Measurements from ENCODE around the gene TSPAN15.

DNA sequence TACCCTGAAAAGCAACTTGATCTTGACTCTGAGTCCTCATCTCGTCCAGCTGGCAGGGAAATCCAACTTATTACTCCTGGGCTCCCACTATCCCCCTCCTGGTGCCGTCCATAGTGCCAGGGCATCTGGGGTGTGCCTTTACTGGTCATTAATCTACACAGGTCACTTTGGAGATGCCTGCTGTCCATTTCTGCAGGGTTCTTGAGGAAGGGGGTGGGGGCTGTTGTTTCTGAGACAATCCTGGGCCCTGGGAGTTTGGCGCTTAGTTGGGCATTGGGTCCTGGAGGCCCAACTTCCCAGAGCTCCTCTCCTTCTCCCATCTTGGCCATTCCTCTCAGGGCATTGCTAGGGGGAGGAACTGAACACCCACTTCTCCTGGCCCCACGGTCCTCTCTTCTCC lies 28.6 kb upstream of the TSPAN15 start:
- TF ChIP-seq CTCF (tag by site-specific recombination; IDR thresholded peaks at IDR 0.05) = no peak
- TF ChIP-seq ZNF658 (tag by site-specific recombination; IDR thresholded peaks at IDR 0.05) = no peak
- TF ChIP-seq, protein P1, sequence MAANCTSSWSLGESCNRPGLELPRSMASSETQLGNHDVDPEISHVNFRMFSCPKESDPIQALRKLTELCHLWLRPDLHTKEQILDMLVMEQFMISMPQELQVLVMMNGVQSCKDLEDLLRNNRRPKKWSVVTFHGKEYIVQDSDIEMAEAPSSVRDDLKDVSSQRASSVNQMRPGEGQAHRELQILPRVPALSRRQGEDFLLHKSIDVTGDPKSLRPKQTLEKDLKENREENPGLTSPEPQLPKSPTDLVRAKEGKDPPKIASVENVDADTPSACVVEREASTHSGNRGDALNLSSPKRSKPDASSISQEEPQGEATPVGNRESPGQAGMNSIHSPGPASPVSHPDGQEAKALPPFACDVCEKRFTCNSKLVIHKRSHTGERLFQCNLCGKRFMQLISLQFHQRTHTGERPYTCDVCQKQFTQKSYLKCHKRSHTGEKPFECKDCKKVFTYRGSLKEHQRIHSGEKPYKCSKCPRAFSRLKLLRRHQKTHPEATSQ (tag by site-specific recombination; IDR thresholded peaks at IDR 0.05) = no peak
- no peak for TF ChIP-seq TRIM28 (IDR thresholded peaks at IDR 0.05; ENCODE audit: borderline replicate concordance, low read length)
- no peak for TF ChIP-seq ZNF335 (tag by site-specific recombination; conservative IDR thresholded peaks at IDR 0.05)
- no peak for TF ChIP-seq ZNF10 (tag by site-specific recombination; IDR thresholded peaks at IDR 0.05)
- TF ChIP-seq ZNF501 (tag by site-specific recombination; IDR thresholded peaks at IDR 0.05) = no peak
- no peak for TF ChIP-seq ZNF747 (tag by site-specific recombination; IDR thresholded peaks at IDR 0.05)
- no peak for TF ChIP-seq YY1 (tag by site-specific recombination; IDR thresholded peaks at IDR 0.05)
- TF ChIP-seq ZNF2 (tag by site-specific recombination; IDR thresholded peaks at IDR 0.05) = no peak
- TF ChIP-seq ZNF76 (tag by site-specific recombination; IDR thresholded peaks at IDR 0.05; ENCODE audit: borderline replicate concordance, low read depth) = no peak
- no peak for TF ChIP-seq ZNF37A (tag by site-specific recombination; IDR thresholded peaks at IDR 0.05)
- TF ChIP-seq, protein P2, sequence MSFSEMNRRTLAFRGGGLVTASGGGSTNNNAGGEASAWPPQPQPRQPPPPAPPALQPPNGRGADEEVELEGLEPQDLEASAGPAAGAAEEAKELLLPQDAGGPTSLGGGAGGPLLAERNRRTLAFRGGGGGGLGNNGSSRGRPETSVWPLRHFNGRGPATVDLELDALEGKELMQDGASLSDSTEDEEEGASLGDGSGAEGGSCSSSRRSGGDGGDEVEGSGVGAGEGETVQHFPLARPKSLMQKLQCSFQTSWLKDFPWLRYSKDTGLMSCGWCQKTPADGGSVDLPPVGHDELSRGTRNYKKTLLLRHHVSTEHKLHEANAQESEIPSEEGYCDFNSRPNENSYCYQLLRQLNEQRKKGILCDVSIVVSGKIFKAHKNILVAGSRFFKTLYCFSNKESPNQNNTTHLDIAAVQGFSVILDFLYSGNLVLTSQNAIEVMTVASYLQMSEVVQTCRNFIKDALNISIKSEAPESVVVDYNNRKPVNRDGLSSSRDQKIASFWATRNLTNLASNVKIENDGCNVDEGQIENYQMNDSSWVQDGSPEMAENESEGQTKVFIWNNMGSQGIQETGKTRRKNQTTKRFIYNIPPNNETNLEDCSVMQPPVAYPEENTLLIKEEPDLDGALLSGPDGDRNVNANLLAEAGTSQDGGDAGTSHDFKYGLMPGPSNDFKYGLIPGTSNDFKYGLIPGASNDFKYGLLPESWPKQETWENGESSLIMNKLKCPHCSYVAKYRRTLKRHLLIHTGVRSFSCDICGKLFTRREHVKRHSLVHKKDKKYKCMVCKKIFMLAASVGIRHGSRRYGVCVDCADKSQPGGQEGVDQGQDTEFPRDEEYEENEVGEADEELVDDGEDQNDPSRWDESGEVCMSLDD (tag by site-specific recombination; IDR thresholded peaks at IDR 0.05) = no peak
- TF ChIP-seq PRDM1 (tag by site-specific recombination; IDR thresholded peaks at IDR 0.05) = no peak
